Measurements from ENCODE around the gene COX14. TPM values are rescaled to one million over a fixed set of nuclear protein-coding genes. Genes with fewer than 3 reads are reported as not detected.
A peak's percentile ranks its signal among the peaks of the same experiment; 100 is the strongest.

COX14 gene
- total and polyA plus RNA-seq, 10 of the 15 experiments (the other 5 are each of a cell fraction or from before 2014, with no cell fraction given): 44.6 to 361 (median 120) TPM

DNA sequence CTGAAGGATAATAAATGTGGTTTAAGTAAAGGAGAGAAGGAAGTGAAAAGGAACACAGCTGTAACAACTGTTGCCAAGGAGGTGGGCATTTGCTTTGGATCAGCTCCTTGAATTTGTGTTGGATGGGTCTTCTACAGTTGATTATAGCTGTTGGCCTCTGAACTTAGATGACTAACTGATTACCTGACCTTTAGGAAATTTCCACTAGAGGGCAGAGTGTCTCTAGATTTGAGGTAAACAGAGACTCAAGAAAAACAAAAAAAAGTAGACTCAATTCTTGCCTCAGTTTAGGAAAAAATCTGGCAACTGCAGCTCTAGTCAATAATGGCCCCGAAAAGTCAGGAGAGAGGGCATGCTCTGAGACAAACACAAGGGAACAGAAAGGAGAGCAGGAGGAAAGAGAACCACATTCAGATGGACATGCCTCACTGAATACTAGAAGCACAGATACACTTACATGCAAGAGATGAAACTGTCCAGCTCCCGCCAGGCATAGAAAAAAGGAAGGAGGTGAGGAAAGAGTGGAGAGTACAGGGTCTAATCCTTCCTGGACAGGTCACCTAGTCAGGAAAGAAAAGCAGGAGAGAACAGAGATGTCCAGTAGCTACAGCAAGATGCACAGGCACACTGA is 20.6 kb downstream of the COX14 start (continued):
- TF ChIP-seq, protein P1, sequence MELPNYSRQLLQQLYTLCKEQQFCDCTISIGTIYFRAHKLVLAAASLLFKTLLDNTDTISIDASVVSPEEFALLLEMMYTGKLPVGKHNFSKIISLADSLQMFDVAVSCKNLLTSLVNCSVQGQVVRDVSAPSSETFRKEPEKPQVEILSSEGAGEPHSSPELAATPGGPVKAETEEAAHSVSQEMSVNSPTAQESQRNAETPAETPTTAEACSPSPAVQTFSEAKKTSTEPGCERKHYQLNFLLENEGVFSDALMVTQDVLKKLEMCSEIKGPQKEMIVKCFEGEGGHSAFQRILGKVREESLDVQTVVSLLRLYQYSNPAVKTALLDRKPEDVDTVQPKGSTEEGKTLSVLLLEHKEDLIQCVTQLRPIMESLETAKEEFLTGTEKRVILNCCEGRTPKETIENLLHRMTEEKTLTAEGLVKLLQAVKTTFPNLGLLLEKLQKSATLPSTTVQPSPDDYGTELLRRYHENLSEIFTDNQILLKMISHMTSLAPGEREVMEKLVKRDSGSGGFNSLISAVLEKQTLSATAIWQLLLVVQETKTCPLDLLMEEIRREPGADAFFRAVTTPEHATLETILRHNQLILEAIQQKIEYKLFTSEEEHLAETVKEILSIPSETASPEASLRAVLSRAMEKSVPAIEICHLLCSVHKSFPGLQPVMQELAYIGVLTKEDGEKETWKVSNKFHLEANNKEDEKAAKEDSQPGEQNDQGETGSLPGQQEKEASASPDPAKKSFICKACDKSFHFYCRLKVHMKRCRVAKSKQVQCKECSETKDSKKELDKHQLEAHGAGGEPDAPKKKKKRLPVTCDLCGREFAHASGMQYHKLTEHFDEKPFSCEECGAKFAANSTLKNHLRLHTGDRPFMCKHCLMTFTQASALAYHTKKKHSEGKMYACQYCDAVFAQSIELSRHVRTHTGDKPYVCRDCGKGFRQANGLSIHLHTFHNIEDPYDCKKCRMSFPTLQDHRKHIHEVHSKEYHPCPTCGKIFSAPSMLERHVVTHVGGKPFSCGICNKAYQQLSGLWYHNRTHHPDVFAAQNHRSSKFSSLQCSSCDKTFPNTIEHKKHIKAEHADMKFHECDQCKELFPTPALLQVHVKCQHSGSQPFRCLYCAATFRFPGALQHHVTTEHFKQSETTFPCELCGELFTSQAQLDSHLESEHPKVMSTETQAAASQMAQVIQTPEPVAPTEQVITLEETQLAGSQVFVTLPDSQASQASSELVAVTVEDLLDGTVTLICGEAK (IDR thresholded peaks at IDR 0.05; ENCODE audit: borderline replicate concordance): no peak
- no peak for TF ChIP-seq CHD2 (IDR thresholded peaks at IDR 0.05; ENCODE audit: borderline replicate concordance, low read depth, low read length)
- no peak for TF ChIP-seq SUPT20H (IDR thresholded peaks at IDR 0.05; ENCODE audit: borderline replicate concordance, control insufficient read depth, low read depth, low read length)
- TF ChIP-seq ZZZ3 (IDR thresholded peaks at IDR 0.05; ENCODE audit: control insufficient read depth, insufficient read length, low read depth): no peak
- no peak for TF ChIP-seq GABPA (IDR thresholded peaks at IDR 0.05; ENCODE audit: low read depth)
- no peak for TF ChIP-seq NRF1 (conservative IDR thresholded peaks at IDR 0.05; ENCODE audit: low read depth, low read length)
- TF ChIP-seq RAD21 (IDR thresholded peaks at IDR 0.05; ENCODE audit: insufficient read depth, low read depth, low read length): peak; percentile 48
- no peak for TF ChIP-seq TAF1 (IDR thresholded peaks at IDR 0.05; ENCODE audit: borderline replicate concordance, low read depth, low read length)
- no peak for TF ChIP-seq RFX5 (IDR thresholded peaks at IDR 0.05; ENCODE audit: low read depth, low read length)
- peak; percentile 22; the same call in 1 of the 2 replicates for TF ChIP-seq NR2F1 (conservative IDR thresholded peaks at IDR 0.05)
- TF ChIP-seq, protein P2, sequence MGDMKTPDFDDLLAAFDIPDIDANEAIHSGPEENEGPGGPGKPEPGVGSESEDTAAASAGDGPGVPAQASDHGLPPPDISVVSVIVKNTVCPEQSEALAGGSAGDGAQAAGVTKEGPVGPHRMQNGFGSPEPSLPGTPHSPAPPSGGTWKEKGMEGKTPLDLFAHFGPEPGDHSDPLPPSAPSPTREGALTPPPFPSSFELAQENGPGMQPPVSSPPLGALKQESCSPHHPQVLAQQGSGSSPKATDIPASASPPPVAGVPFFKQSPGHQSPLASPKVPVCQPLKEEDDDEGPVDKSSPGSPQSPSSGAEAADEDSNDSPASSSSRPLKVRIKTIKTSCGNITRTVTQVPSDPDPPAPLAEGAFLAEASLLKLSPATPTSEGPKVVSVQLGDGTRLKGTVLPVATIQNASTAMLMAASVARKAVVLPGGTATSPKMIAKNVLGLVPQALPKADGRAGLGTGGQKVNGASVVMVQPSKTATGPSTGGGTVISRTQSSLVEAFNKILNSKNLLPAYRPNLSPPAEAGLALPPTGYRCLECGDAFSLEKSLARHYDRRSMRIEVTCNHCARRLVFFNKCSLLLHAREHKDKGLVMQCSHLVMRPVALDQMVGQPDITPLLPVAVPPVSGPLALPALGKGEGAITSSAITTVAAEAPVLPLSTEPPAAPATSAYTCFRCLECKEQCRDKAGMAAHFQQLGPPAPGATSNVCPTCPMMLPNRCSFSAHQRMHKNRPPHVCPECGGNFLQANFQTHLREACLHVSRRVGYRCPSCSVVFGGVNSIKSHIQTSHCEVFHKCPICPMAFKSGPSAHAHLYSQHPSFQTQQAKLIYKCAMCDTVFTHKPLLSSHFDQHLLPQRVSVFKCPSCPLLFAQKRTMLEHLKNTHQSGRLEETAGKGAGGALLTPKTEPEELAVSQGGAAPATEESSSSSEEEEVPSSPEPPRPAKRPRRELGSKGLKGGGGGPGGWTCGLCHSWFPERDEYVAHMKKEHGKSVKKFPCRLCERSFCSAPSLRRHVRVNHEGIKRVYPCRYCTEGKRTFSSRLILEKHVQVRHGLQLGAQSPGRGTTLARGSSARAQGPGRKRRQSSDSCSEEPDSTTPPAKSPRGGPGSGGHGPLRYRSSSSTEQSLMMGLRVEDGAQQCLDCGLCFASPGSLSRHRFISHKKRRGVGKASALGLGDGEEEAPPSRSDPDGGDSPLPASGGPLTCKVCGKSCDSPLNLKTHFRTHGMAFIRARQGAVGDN (IDR thresholded peaks at IDR 0.05): no peak
- TF ChIP-seq, protein P3, sequence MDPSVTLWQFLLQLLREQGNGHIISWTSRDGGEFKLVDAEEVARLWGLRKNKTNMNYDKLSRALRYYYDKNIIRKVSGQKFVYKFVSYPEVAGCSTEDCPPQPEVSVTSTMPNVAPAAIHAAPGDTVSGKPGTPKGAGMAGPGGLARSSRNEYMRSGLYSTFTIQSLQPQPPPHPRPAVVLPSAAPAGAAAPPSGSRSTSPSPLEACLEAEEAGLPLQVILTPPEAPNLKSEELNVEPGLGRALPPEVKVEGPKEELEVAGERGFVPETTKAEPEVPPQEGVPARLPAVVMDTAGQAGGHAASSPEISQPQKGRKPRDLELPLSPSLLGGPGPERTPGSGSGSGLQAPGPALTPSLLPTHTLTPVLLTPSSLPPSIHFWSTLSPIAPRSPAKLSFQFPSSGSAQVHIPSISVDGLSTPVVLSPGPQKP (IDR thresholded peaks at IDR 0.05; ENCODE audit: low read depth, low read length): no peak
- no peak for TF ChIP-seq SMARCA5 (IDR thresholded peaks at IDR 0.05)
- no peak for TF ChIP-seq TBL1XR1 (IDR thresholded peaks at IDR 0.05; ENCODE audit: low read depth, low read length)
- TF ChIP-seq POLR2A (IDR thresholded peaks at IDR 0.05; ENCODE audit: low read depth, low read length): no peak
